HepG2 (cell line): ENCODE measurements around the gene KEL. TPM values are rescaled to one million over a fixed set of nuclear protein-coding genes. Genes with fewer than 3 reads are reported as not detected.

ENCODE experiments used
- ATAC-seq: fragments of 200-7000 bp; cut with Tn5 transposase; 3 replicates; pipeline ENCODE4 v1.9.1; 2020; ENCODE audit warnings: mild to moderate bottlenecking, moderate library complexity
- BruUV-seq: library from RNA; stranded (reverse); fragments of 400-500 nt; replicated peaks from 2 replicates; lab custom pipeline; 2021; lab: Mats Ljungman, UMichigan
- CTCF ChIA-PET: fragments of 300-600 bp; formaldehyde crosslinking; extraction: SDS; loops from one replicate; lab custom pipeline; 2021; ENCODE audit warnings: low total read pairs, inconsistent platforms, low intra/inter-chr PET ratio; lab: Yijun Ruan, JAX
- POLR2A ChIA-PET: fragments of 350-600 bp; sonication (Branson Sonifier 250); formaldehyde crosslinking; loops from one replicate; lab custom pipeline; 2020; ENCODE audit warnings: antibody characterized with exemption, inconsistent platforms; lab: Yijun Ruan, JAX
- DNase-seq: peaks from one replicate; pipeline ENCODE4 v3.0.0-alpha.2; 2015; ENCODE audit warnings: low spot score
- FAIRE-seq: peaks from 3 replicates; lab custom pipeline; 2011; peaks lifted over from hg19 to GRCh38; lab: Jason Lieb, UNC
- H2AFZ ChIP-seq: one replicate; pipeline ENCODE4 v1.6.1; 2011; ENCODE audit warnings: low read length, inconsistent platforms
- H3K27ac ChIP-seq: fragments of 300-600 bp; 3 replicates; pipeline ENCODE4 v1.8.0; 2011; ENCODE audit warnings: mixed run types, mild to moderate bottlenecking, mixed read lengths, low read length, inconsistent platforms; ENCODE audit not compliant: insufficient read depth; ENCODE audit errors: extremely low read length
- H3K27me3 ChIP-seq, 2 experiments: fragments of 200-600 bp in 1 of 2; 2 replicates in 1 of 2; 3 replicates in 1 of 2; pipeline versions ENCODE4 v1.6.0 to v1.8.0; 2011; ENCODE audit warnings: low read length in 2 of 2, mild to moderate bottlenecking in 2 of 2, moderate library complexity in 2 of 2, inconsistent platforms in 1 of 2; ENCODE audit not compliant: insufficient read depth in 2 of 2, control insufficient read depth in 1 of 2
- H3K36me3 ChIP-seq, 2 experiments: fragments of 200-600 bp in 1 of 2; replicated peaks in 1 of 2; 2 replicates in 1 of 2; 3 replicates in 1 of 2; pipeline versions ENCODE4 v1.5.1 to v1.8.0; 2011; ENCODE audit warnings: low read length in 2 of 2, inconsistent platforms in 1 of 2; ENCODE audit not compliant: insufficient read depth in 2 of 2, control insufficient read depth in 1 of 2
- H3K4me1 ChIP-seq: 2 replicates; pipeline ENCODE4 v1.5.1; 2012; ENCODE audit warnings: low read length, inconsistent platforms; ENCODE audit not compliant: insufficient read depth
- H3K4me2 ChIP-seq: 2 replicates; pipeline ENCODE4 v1.6.0; 2011; ENCODE audit warnings: low read depth, low read length, inconsistent platforms
- H3K4me3 ChIP-seq, 3 experiments: fragments of 200-600 bp in 1 of 3; sonication (generic), shearing (Covaris generic) in 1 of 3; replicated peaks in 1 of 3; 2 replicates each; pipeline ENCODE4 v1.5.1; 2011 to 2016; ENCODE audit warnings: low read length in 3 of 3, inconsistent platforms in 2 of 3, low read depth in 2 of 3, mild to moderate bottlenecking in 2 of 3, control low read depth in 1 of 3, mixed read lengths in 1 of 3; ENCODE audit not compliant: insufficient read depth in 1 of 3
- H3K79me2 ChIP-seq: one replicate; pipeline ENCODE4 v1.6.1; 2011; ENCODE audit warnings: low read length, inconsistent platforms; ENCODE audit not compliant: insufficient read depth
- H3K9ac ChIP-seq: 2 replicates; pipeline ENCODE4 v1.6.0; 2011; ENCODE audit warnings: mild to moderate bottlenecking, low read depth, low read length, inconsistent platforms; ENCODE audit not compliant: insufficient read depth
- H3K9me3 ChIP-seq: 2 replicates; pipeline ENCODE4 v1.5.1; 2012; ENCODE audit warnings: mild to moderate bottlenecking, low read length
- H4K20me1 ChIP-seq: 2 replicates; pipeline ENCODE4 v1.6.0; 2011; ENCODE audit warnings: inconsistent platforms, mild to moderate bottlenecking, low read length, moderate library complexity; ENCODE audit not compliant: insufficient read depth
- ASH2L ChIP-seq: fragments of 300-600, 200-600 bp; sonication (generic); IDR thresholded peaks from 2 replicates; pipeline ENCODE4 v1.7.0; 2017; ENCODE audit warnings: low read depth, mild to moderate bottlenecking, moderate library complexity, mixed read lengths, low read length; ENCODE audit not compliant: insufficient read length
- ATF7-NPFF ChIP-seq: sonication (generic); formaldehyde crosslinking; IDR thresholded peaks from 2 replicates; pipeline ENCODE4 v1.8.1; 2023; ENCODE audit warnings: mild to moderate bottlenecking, low read depth, missing genetic modification reagents, moderate library complexity
- BHLHE40 ChIP-seq: IDR thresholded peaks from 2 replicates; pipeline ENCODE4 v1.6.1; 2011; ENCODE audit warnings: low read length, improper control_type of control experiment
- CEBPB ChIP-seq: IDR thresholded peaks from 2 replicates; pipeline ENCODE4 v1.6.1; 2011; ENCODE audit warnings: low read depth, low read length, improper control_type of control experiment, borderline replicate concordance
- ELF1 ChIP-seq: sonication (generic); formaldehyde crosslinking; IDR thresholded peaks from 2 replicates; pipeline ENCODE4 v1.4.0; 2020; ENCODE audit warnings: missing genetic modification reagents
- FOSL1 ChIP-seq: sonication (generic); formaldehyde crosslinking; IDR thresholded peaks from 2 replicates; pipeline ENCODE4 v1.9.0; 2021; ENCODE audit warnings: missing genetic modification reagents, borderline replicate concordance
- GABPA ChIP-seq, 2 experiments: IDR thresholded peaks; 2 replicates each; pipeline ENCODE4 v1.6.1; 2011 to 2016; ENCODE audit warnings: low read depth in 2 of 2, low read length in 1 of 2, missing biosample characterization in 1 of 2, missing genetic modification characterization in 1 of 2
- HES4 ChIP-seq: sonication (generic); formaldehyde crosslinking; IDR thresholded peaks from 2 replicates; pipeline ENCODE4 v1.9.0; 2021; ENCODE audit warnings: mild to moderate bottlenecking, missing genetic modification reagents, borderline replicate concordance
- IRF2 ChIP-seq: IDR thresholded peaks from 2 replicates; pipeline ENCODE4 v1.6.1; 2018; ENCODE audit warnings: missing genetic modification reagents, missing compliant biosample characterization
- SNAPC2 ChIP-seq: sonication (generic); formaldehyde crosslinking; IDR thresholded peaks from 2 replicates; pipeline ENCODE4 v1.8.1; 2022; ENCODE audit warnings: mild to moderate bottlenecking, missing genetic modification reagents
- TP53 ChIP-seq: sonication (generic); formaldehyde crosslinking; conservative IDR thresholded peaks from 2 replicates; pipeline ENCODE4 v1.4.0; 2020; ENCODE audit warnings: missing genetic modification reagents
- ZMYM2 ChIP-seq: sonication (generic); formaldehyde crosslinking; IDR thresholded peaks from 2 replicates; pipeline ENCODE4 v1.8.0; 2022; ENCODE audit warnings: mild to moderate bottlenecking, missing genetic modification reagents
- ZSCAN12 ChIP-seq: sonication (generic); formaldehyde crosslinking; IDR thresholded peaks from 2 replicates; pipeline ENCODE4 v1.9.0; 2021; ENCODE audit warnings: mild to moderate bottlenecking, missing genetic modification reagents
- WGBS: methylation state at CpG from one replicate; pipeline ENCODE4 v1.1.6; 2017; ENCODE audit warnings: low lambda C conversion rate; 5-methylcytosine and 5-hydroxymethylcytosine counted together
- in situ Hi-C: cut with HindIII; loops from 2 replicates; pipeline ENCODE4 v1.10.0; 2017; ENCODE audit warnings: low pct_unique_long_range_greater_than_20kb; ENCODE audit not compliant: extremely low pct_ligation_motif_present
- intact Hi-C: fragments of 100-400 bp; cut with micrococcal nuclease; formaldehyde crosslinking; loops from one replicate; pipeline ENCODE4 v1.10.0; 2022; ENCODE audit not compliant: unreplicated experiment
- polyA plus RNA-seq, 8 experiments: library from polyadenylated mRNA; depleted of rRNA in 3 of 8; stranded (reverse) in 7 of 8; unstranded in 1 of 8; fragments of >200 nt; fragmentation: Illumina TruSeq in 4 of 8; extraction: Trizol in 4 of 8; gene quantifications; 2 replicates each; pipeline versions ENCODE4 v1.2.1 to v1.2.3, GENCODE V29; 2011 to 2016; ENCODE audit warnings: low read depth in 4 of 8, missing spikeins in 1 of 8, mixed read lengths in 1 of 8; ENCODE audit not compliant: insufficient read depth in 1 of 8
- total RNA-seq, 5 experiments: library from RNA; depleted of rRNA; stranded (reverse); fragments of >200 nt; fragmentation: Illumina TruSeq; extraction: Trizol; gene quantifications; 2 replicates each; pipeline ENCODE4 v1.2.3, GENCODE V29; 2016; ENCODE audit warnings: low read depth in 1 of 5
- TF ChIP-seq, protein P1 (sequence below): sonication (generic); formaldehyde crosslinking; IDR thresholded peaks from 2 replicates; pipeline ENCODE4 v1.4.0; 2020; ENCODE audit warnings: mild to moderate bottlenecking, missing genetic modification reagents, borderline replicate concordance
- TF ChIP-seq, protein P2 (sequence below): sonication (generic); formaldehyde crosslinking; IDR thresholded peaks from 2 replicates; pipeline ENCODE4 v1.4.0; 2020; ENCODE audit warnings: mild to moderate bottlenecking, missing genetic modification reagents
- TF ChIP-seq, protein P3 (sequence below): sonication (generic); formaldehyde crosslinking; IDR thresholded peaks from 2 replicates; pipeline ENCODE4 v1.4.0; 2020; ENCODE audit warnings: low read depth, mild to moderate bottlenecking, missing genetic modification reagents
- TF ChIP-seq, protein P4 (sequence below): sonication (generic); formaldehyde crosslinking; IDR thresholded peaks from 2 replicates; pipeline ENCODE4 v1.4.0; 2020; ENCODE audit warnings: missing genetic modification reagents, mild to moderate bottlenecking, borderline replicate concordance

Gene KEL
- total and polyA plus RNA-seq, 2 of the 13 experiments (the other 11 are each of a cell fraction or from before 2014, with no cell fraction given): 0.03 TPM; not detected in 1

DNA sequence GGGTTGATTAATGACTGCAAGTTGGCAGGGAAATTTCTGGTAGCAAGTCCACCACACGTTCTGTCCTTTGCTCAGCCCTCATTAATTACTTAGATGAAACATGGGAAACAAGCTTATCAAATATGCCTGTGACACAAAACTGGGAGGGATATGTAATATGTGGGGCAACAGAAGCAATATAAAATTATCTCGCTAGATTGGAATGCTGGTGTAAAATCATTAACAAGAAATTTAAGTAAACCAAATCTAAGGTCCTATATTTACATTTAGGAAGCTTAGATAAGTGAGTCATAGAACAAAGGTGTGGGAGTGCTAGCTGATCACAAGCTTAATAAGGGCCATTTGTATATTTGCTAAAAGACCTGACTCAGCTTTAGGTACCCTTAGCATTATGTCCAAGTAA is 52.1 kb downstream of the KEL start:
- 0 out of 5 replicates have a peak, but pooled peaks cover 0 to 1% of the 10 kb centered on the region in 2 experiments for H3K27me3 ChIP-seq
- H3K27ac ChIP-seq: no peak overlapping the region
- FAIRE-seq: no peak
- no peak overlapping the region for H3K4me2 ChIP-seq
- ATAC-seq: no peak
- WGBS: 13% methylated on average over 2 of the region's 2 CpGs
- DNase-seq: no peak
- no peaks in the 10 kb centered on the region; the same call in none of the 2 replicates for H3K9me3 ChIP-seq
- in situ Hi-C loops: no loop called here
- no peak overlapping the region for H3K9ac ChIP-seq
- H3K79me2 ChIP-seq: no peaks in the 10 kb centered on the region
- H2AFZ ChIP-seq: no peak overlapping the region
- ChIA-PET POLR2A (no interaction called here), CTCF (interaction anchor here (1.1 kb wide), 1 partner anchor 305 kb away, joined by 3 read pairs; no protein-coding TSS in a partner anchor)
- H4K20me1 ChIP-seq: no peaks in the 10 kb centered on the region
- BruUV-seq: no TSS peak
- H3K4me1 ChIP-seq: no peaks in the 10 kb centered on the region
- intact Hi-C loops: no loop called here
- no peaks in the 10 kb centered on the region for H3K36me3 ChIP-seq
- no peak overlapping the region for H3K4me3 ChIP-seq
- TF ChIP-seq, protein P1, sequence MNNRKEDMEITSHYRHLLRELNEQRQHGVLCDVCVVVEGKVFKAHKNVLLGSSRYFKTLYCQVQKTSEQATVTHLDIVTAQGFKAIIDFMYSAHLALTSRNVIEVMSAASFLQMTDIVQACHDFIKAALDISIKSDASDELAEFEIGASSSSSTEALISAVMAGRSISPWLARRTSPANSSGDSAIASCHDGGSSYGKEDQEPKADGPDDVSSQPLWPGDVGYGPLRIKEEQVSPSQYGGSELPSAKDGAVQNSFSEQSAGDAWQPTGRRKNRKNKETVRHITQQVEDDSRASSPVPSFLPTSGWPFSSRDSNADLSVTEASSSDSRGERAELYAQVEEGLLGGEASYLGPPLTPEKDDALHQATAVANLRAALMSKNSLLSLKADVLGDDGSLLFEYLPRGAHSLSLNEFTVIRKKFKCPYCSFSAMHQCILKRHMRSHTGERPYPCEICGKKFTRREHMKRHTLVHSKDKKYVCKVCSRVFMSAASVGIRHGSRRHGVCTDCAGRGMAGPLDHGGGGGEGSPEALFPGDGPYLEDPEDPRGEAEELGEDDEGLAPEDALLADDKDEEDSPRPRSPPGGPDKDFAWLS (CRISPR knock-in tag): no peak
- TF ChIP-seq GABPA (IDR thresholded peaks at IDR 0.05; ENCODE audit: low read depth, low read length) (no peak), GABPA (CRISPR knock-in tag; IDR thresholded peaks at IDR 0.05; ENCODE audit: low read depth) (no peak), IRF2 (no peak), CEBPB (no peak), ZSCAN12 (no peak), ATF7-NPFF (CRISPR knock-in tag) (no peak), TP53 (no peak), SNAPC2 (CRISPR knock-in tag) (no peak), HES4 (CRISPR knock-in tag) (no peak), ASH2L (no peak), BHLHE40 (no peak), ELF1 (CRISPR knock-in tag) (no peak), FOSL1 (CRISPR knock-in tag) (no peak), ZMYM2 (CRISPR knock-in tag) (no peak)
- TF ChIP-seq, protein P2, sequence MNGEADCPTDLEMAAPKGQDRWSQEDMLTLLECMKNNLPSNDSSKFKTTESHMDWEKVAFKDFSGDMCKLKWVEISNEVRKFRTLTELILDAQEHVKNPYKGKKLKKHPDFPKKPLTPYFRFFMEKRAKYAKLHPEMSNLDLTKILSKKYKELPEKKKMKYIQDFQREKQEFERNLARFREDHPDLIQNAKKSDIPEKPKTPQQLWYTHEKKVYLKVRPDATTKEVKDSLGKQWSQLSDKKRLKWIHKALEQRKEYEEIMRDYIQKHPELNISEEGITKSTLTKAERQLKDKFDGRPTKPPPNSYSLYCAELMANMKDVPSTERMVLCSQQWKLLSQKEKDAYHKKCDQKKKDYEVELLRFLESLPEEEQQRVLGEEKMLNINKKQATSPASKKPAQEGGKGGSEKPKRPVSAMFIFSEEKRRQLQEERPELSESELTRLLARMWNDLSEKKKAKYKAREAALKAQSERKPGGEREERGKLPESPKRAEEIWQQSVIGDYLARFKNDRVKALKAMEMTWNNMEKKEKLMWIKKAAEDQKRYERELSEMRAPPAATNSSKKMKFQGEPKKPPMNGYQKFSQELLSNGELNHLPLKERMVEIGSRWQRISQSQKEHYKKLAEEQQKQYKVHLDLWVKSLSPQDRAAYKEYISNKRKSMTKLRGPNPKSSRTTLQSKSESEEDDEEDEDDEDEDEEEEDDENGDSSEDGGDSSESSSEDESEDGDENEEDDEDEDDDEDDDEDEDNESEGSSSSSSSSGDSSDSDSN: no peak
- TF ChIP-seq, protein P3, sequence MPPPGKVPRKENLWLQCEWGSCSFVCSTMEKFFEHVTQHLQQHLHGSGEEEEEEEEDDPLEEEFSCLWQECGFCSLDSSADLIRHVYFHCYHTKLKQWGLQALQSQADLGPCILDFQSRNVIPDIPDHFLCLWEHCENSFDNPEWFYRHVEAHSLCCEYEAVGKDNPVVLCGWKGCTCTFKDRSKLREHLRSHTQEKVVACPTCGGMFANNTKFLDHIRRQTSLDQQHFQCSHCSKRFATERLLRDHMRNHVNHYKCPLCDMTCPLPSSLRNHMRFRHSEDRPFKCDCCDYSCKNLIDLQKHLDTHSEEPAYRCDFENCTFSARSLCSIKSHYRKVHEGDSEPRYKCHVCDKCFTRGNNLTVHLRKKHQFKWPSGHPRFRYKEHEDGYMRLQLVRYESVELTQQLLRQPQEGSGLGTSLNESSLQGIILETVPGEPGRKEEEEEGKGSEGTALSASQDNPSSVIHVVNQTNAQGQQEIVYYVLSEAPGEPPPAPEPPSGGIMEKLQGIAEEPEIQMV (CRISPR knock-in tag): no peak
- TF ChIP-seq, protein P4, sequence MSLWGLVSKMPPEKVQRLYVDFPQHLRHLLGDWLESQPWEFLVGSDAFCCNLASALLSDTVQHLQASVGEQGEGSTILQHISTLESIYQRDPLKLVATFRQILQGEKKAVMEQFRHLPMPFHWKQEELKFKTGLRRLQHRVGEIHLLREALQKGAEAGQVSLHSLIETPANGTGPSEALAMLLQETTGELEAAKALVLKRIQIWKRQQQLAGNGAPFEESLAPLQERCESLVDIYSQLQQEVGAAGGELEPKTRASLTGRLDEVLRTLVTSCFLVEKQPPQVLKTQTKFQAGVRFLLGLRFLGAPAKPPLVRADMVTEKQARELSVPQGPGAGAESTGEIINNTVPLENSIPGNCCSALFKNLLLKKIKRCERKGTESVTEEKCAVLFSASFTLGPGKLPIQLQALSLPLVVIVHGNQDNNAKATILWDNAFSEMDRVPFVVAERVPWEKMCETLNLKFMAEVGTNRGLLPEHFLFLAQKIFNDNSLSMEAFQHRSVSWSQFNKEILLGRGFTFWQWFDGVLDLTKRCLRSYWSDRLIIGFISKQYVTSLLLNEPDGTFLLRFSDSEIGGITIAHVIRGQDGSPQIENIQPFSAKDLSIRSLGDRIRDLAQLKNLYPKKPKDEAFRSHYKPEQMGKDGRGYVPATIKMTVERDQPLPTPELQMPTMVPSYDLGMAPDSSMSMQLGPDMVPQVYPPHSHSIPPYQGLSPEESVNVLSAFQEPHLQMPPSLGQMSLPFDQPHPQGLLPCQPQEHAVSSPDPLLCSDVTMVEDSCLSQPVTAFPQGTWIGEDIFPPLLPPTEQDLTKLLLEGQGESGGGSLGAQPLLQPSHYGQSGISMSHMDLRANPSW (CRISPR knock-in tag): no peak
